GM12878 (cell line): Measurements from ENCODE around the gene SIK3. TPM values are rescaled to one million over a fixed set of nuclear protein-coding genes. Genes with fewer than 3 reads are reported as not detected.

Experiments
- ATF7 ChIP-seq: fragments of 450-650 bp; IDR thresholded peaks from 2 replicates; pipeline ENCODE4 v1.6.1; 2016; ENCODE audit warnings: low read depth, mild to moderate bottlenecking
- BMI1 ChIP-seq: fragments of 450-650 bp; IDR thresholded peaks from 2 replicates; pipeline ENCODE4 v1.6.1; 2016; ENCODE audit warnings: mild to moderate bottlenecking, moderate library complexity, borderline replicate concordance
- CBFB ChIP-seq: IDR thresholded peaks from 2 replicates; pipeline ENCODE4 v1.6.1; 2016; ENCODE audit warnings: antibody characterized with exemption, low read depth
- CREB1 ChIP-seq: IDR thresholded peaks from 2 replicates; pipeline ENCODE4 v1.6.1; 2012; ENCODE audit warnings: low read depth, mild to moderate bottlenecking, inconsistent platforms
- E2F4 ChIP-seq: IDR thresholded peaks from 2 replicates; pipeline ENCODE4 v1.6.1; 2012; ENCODE audit warnings: low read depth, low read length, improper control_type of control experiment
- EED ChIP-seq: sonication (generic); IDR thresholded peaks from 2 replicates; pipeline ENCODE4 v1.6.1; 2016; ENCODE audit warnings: antibody characterized with exemption, low read depth
- ETV6 ChIP-seq, 2 experiments: fragments of 450-650 bp in 1 of 2; IDR thresholded peaks in 1 of 2; conservative IDR thresholded peaks in 1 of 2; 2 replicates each; pipeline ENCODE4 v1.6.1; 2014; ENCODE audit warnings: antibody characterized with exemption in 1 of 2, borderline replicate concordance in 1 of 2, low read depth in 1 of 2, mild to moderate bottlenecking in 1 of 2, moderate library complexity in 1 of 2
- HDGF ChIP-seq: fragments of 450-650 bp; IDR thresholded peaks from 2 replicates; pipeline ENCODE4 v1.6.1; 2016; ENCODE audit warnings: antibody characterized with exemption
- IKZF1 ChIP-seq: fragments of 450-650 bp; conservative IDR thresholded peaks from 2 replicates; pipeline ENCODE4 v1.6.1; 2017; ENCODE audit warnings: antibody characterized with exemption, mild to moderate bottlenecking
- JUNB ChIP-seq: IDR thresholded peaks from 2 replicates; pipeline ENCODE4 v1.6.1; 2016; ENCODE audit warnings: antibody characterized with exemption, mild to moderate bottlenecking
- KLF5 ChIP-seq: fragments of 450-650 bp; IDR thresholded peaks from 2 replicates; pipeline ENCODE4 v1.6.1; 2014; ENCODE audit warnings: mild to moderate bottlenecking; ENCODE audit not compliant: partially characterized antibody
- MEF2A ChIP-seq: IDR thresholded peaks from 2 replicates; pipeline ENCODE4 v1.6.1; 2011; ENCODE audit warnings: low read depth, mild to moderate bottlenecking, low read length, moderate library complexity; ENCODE audit not compliant: insufficient read depth
- PRDM15 ChIP-seq: fragments of 450-650 bp; formaldehyde crosslinking; IDR thresholded peaks from 2 replicates; pipeline ENCODE4 v1.4.0; 2020; ENCODE audit warnings: mild to moderate bottlenecking, moderate library complexity
- RAD21 ChIP-seq: IDR thresholded peaks from 2 replicates; pipeline ENCODE4 v1.6.1; 2011; ENCODE audit warnings: mild to moderate bottlenecking, low read depth, low read length, moderate library complexity; ENCODE audit not compliant: insufficient read depth
- REST ChIP-seq: IDR thresholded peaks from 2 replicates; pipeline ENCODE4 v1.6.1; 2012; ENCODE audit warnings: mild to moderate bottlenecking, low read depth, low read length
- SMC3 ChIP-seq: IDR thresholded peaks from 2 replicates; pipeline ENCODE4 v1.6.1; 2011; ENCODE audit warnings: low read length, improper control_type of control experiment, borderline replicate concordance
- SP1 ChIP-seq: IDR thresholded peaks from one replicate; pipeline ENCODE4 v1.6.1; 2011; ENCODE audit warnings: low read depth, low read length
- ZBTB11 ChIP-seq: fragments of 450-650 bp; formaldehyde crosslinking; IDR thresholded peaks from 2 replicates; pipeline ENCODE4 v1.5.0; 2022; ENCODE audit warnings: mild to moderate bottlenecking, missing genetic modification characterization
- polyA plus RNA-seq, 11 experiments: library from polyadenylated mRNA; depleted of rRNA in 4 of 11; unstranded in 6 of 11; stranded (reverse) in 5 of 11; fragments of >200 nt; fragmentation: Nextera tagmentation in 4 of 11; fragmentation: Illumina TruSeq in 1 of 11; extraction: Ambion mirVana in 4 of 11; extraction: Trizol in 1 of 11; gene quantifications; 1 replicate in 1 of 11; 2 replicates in 10 of 11; pipeline versions ENCODE4 v1.2.1 to v1.2.3, GENCODE V29; 2011 to 2016; ENCODE audit warnings: inconsistent platforms in 2 of 11, missing spikeins in 2 of 11, low read depth in 1 of 11
- total RNA-seq, 4 experiments: library from RNA; depleted of rRNA in 3 of 4; stranded (reverse); fragments of >200 nt in 3 of 4; fragmentation: Illumina TruSeq in 1 of 4; extraction: Trizol in 1 of 4; gene quantifications; 2 replicates each; pipeline versions ENCODE4 v1.2.1 to v1.2.3, GENCODE V29; 2013 to 2021

The SIK3 gene
- total and polyA plus RNA-seq, 10 of the 15 experiments (the other 5 are each of a cell fraction or from before 2014, with no cell fraction given) = 2.5 to 31.9 (median 11.1) TPM

- 0 out of 2 replicates have a peak, but pooled peaks have one; percentile 40 for TF ChIP-seq EED
- TF ChIP-seq PRDM15 (CRISPR knock-in tag) = no peak
- no peak for TF ChIP-seq E2F4
- no peak for TF ChIP-seq SMC3
- TF ChIP-seq KLF5 = peak; percentile 86
- peak; percentile 80 for TF ChIP-seq CREB1
- no peak for TF ChIP-seq JUNB
- TF ChIP-seq ATF7 = peak; percentile 67
- no peak for TF ChIP-seq ETV6 (conservative IDR thresholded peaks at IDR 0.05 in 1 of 2, IDR thresholded peaks at IDR 0.05 in 1 of 2; ENCODE audit: borderline replicate concordance in 1 of 2, low read depth in 1 of 2)
- peak; percentile 77; the same call in 1 of the 2 replicates for TF ChIP-seq HDGF
- TF ChIP-seq BMI1 = no peak
- TF ChIP-seq SP1 = peak; percentile 57
- TF ChIP-seq RAD21 = no peak
- TF ChIP-seq REST = no peak
- TF ChIP-seq ZBTB11 (CRISPR knock-in tag) = peak; percentile 29; the same call in 1 of the 2 replicates
- TF ChIP-seq CBFB = peak; percentile 76
- peak; percentile 55 for TF ChIP-seq IKZF1
- TF ChIP-seq MEF2A = no peak
Observed at GRCh38 chr11:117143871-117144476, 45.7 kb upstream of the SIK3 start, which contains the start of gene PAFAH1B2 (continued).
